H54 (cell line): ENCODE results near the gene LRRK2.
A peak's percentile ranks its signal among the peaks of the same experiment; 100 is the strongest.
"Not testable (repeated sequence)": the region's sequence is repeated elsewhere in the genome, so short reads cannot be mapped to it uniquely, and the experiment has no call there.

ENCODE experiments used
- DNase-seq: peaks from one replicate; pipeline ENCODE4 v3.0.0; 2011; ENCODE audit warnings: low spot score, mixed read lengths; ENCODE audit not compliant: insufficient read length
- FAIRE-seq: peaks from 3 replicates; lab custom pipeline; 2011; peaks lifted over from hg19 to GRCh38; lab: Jason Lieb, UNC
- POLR2A ChIP-seq: IDR thresholded peaks from 2 replicates; pipeline ENCODE4 v1.6.1; 2011; ENCODE audit warnings: low read depth, mild to moderate bottlenecking, low read length

LRRK2 gene

DNA sequence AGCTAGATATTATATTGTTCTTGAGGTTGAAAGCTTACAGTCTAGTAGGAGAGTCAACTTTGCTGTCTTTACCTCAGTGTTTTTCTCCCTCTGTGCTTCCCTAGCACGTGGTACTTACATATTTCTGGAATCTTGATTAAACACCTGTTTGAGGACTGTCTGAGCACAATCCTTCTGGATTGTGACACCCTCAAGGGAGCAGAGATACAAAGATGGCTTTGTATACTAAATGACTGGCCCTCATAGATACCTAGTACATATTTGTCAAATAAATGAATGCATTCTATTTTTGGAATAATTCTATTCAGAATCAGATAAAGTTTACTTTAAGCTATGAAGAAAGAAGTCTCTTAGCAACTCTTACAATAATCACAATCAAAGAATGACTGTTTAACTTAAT, 113.3 kb downstream of the LRRK2 start:
- no peak for TF ChIP-seq POLR2A
- FAIRE-seq = no peak
- DNase-seq = no peak

DNA sequence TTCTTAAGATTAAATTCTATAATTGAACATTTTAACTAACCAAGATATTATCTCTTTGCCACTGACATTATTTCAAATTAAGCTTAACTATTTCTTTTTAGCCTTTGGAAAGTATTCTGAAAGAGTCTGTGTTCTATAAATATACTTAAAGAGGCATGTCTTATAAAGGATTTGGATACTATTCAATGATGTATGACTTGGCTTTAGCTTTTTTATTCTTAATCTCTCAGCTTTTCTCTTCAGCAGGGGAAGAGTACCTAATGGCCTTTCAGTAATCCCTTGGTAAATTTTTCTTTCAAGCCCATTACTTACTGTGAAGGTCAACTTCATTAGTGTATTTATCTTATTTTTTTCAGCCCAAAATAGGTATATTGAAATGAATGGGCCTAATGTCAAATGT, 113.8 kb downstream of the LRRK2 start:
- no peak for DNase-seq
- FAIRE-seq = no peak
- no peak for TF ChIP-seq POLR2A

- TF ChIP-seq POLR2A = no peak
- FAIRE-seq (no peak), DNase-seq (no peak)
Observed at GRCh38 chr12:40342010-40342409, 117.2 kb downstream of the LRRK2 start.

DNA sequence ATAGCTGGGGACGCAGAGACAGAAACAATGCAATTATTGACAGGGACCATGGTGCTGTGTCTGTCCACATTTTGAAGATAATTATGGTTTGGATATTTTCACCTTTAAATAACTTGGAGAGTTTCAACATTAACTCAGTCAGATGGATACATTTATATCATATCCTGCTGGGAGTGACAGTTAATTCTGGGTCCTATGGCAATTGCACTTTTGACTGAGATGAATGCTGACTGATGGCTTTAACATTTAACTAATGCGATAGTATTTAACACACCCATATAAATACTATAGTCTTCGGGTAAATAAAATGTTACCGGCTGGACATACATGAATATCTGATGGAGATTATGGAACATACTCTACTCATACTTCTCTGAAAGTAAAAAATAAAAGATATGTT, 118.3 kb downstream of the LRRK2 start:
- DNase-seq = no peak
- no peak for TF ChIP-seq POLR2A
- no peak for FAIRE-seq

DNA sequence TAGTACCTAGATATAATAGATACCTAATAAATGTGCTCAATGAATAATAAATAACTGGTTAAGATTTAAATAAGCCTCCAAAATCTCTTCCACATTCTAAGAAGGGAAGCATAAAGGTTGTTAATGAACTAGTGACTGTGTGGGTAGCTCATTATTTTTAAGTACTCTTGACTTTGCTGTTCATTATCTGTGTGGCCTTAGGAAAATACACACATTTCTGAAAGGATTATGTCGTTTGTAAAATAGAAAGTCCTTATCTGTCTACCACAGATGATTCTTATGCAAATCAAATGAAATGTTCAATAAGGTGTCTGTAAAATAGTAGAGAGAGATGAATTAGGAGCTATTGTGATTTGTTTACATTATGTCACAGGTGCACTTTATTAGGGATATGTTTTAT, 119.5 kb downstream of the LRRK2 start:
- FAIRE-seq (no peak), DNase-seq (no peak)
- TF ChIP-seq POLR2A = no peak

- no peak for TF ChIP-seq POLR2A
- FAIRE-seq (no peak), DNase-seq (no peak)
Observed at GRCh38 chr12:40351976-40352375, 127.2 kb downstream of the LRRK2 start.

- no peak for DNase-seq
- peak; percentile 66 for FAIRE-seq
- TF ChIP-seq POLR2A = no peak
Observed at GRCh38 chr12:40375076-40375475, 150.3 kb downstream of the LRRK2 start.

- TF ChIP-seq POLR2A = no peak
- DNase-seq (no peak), FAIRE-seq (no peak)
Observed at GRCh38 chr12:40376533-40377267, 151.9 kb downstream of the LRRK2 start.

- no peak for TF ChIP-seq POLR2A
- DNase-seq (no peak), FAIRE-seq (no peak)
Observed at GRCh38 chr12:40378691-40379090, 153.9 kb downstream of the LRRK2 start.

GRCh38 chr12:40382217-40382616, 157.4 kb downstream of the LRRK2 start:
- no peak for TF ChIP-seq POLR2A
- FAIRE-seq = no peak
- DNase-seq = no peak

DNA sequence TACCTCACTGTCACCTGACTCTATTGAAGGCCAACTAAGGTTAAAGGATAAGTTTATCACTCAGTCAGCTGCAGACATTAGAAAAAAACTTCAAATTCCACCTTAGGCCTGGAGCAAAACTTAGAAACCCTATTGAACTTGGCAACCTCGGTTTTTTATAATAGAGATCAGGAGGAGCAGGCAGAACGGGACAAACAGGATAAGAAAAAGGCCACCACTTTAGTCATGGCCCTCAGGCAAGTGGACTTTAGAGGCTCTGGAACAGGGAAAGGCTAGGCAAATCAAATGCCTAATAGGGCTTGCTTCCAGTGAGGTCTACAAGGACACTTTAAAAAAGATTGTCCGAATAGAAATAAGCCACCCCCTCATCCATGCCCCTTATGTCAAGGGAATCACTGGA, 162.5 kb downstream of the LRRK2 start:
- DNase-seq, FAIRE-seq: not testable (repeated sequence)

- DNase-seq (no peak), FAIRE-seq (no peak)
- no peak for TF ChIP-seq POLR2A
Observed at GRCh38 chr12:40390980-40391379, 166.2 kb downstream of the LRRK2 start.

GRCh38 chr12:40393026-40393425, 168.2 kb downstream of the LRRK2 start:
- FAIRE-seq (no peak), DNase-seq (no peak)

DNA sequence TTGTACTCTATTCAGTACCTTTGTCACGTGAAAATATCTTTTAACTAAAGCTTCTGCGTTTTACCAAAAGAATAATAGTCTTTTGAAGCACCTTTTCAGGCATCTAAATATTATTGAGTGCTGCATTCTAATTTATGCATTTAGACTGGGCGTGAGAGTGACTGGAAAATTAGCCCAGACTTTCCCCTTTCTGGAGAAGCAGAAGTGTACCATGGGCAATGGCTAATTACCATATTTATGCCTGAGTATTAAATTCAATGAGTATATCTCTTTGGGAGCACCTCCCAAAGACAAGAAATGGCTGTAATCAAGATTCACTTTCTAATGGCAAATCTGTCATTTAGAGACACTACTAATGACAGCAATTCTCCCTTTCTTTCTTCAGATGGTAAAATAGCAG, 174.9 kb downstream of the LRRK2 start:
- DNase-seq (no peak), FAIRE-seq (no peak)
- TF ChIP-seq POLR2A = no peak

More at GRCh38 chr12:40393026-40393425, 168.2 kb downstream of the LRRK2 start:
- no peak for TF ChIP-seq POLR2A

DNA sequence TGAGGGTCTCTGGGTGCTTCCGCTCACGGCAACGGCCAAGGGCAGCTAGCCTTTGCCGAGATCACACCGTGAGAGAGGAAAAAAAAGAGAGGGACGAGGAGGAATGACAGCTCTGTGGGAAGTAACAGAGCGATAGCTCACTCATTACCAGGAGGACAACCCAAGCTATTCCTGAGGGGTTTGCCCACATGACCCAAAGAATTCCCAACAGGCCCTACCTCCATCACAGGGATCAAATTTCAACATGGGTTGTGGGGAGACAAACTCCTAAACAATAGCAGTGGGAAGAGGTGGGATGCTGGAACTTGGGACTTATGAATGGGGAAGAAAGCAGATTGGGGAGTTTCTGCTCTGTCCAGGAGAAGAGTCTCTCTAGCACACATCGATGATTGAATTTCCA, 180.6 kb downstream of the LRRK2 start:
- no peak for TF ChIP-seq POLR2A
- DNase-seq (no peak), FAIRE-seq (no peak)
